ENCODE results near the gene RAB11A. TPM values are rescaled to one million over a fixed set of nuclear protein-coding genes. Genes with fewer than 3 reads are reported as not detected.

RAB11A gene
- total and polyA plus RNA-seq, 9 of the 15 experiments (the other 6 are each of a cell fraction or from before 2014, with no cell fraction given) = 129 to 369 (median 245) TPM

DNA sequence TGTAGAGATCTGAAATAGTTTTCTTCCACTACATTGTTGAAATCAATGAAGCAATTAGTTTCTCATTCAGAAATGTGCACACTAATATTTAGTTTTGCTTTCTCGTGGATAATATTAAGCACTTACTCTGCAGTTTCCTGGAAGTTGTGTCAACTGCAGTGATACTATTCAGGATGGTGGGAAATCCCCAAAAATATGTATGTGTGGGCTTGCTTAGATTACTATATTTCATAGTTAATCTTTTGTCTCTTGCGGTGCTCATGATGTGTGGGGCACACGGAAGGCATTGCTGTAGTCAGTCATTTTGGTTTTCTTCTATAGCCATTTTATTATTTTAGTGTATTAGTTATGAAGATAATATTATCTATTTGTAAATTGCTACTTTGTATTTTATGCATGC lies 19.7 kb downstream of the RAB11A start:
- H3K27ac ChIP-seq (ENCODE audit: extremely low read depth, low read depth, low read length) = no peak overlapping the region
- in situ Hi-C loops (cut with MboI) (no loop called here), intact Hi-C loops (cut with micrococcal nuclease) (no loop called here)
- WGBS (ENCODE audit: insufficient coverage, low coverage, missing lambda C conversion rate) = 89% methylated on average over 3 of the region's 3 CpGs
- peaks cover 3% of the 10 kb centered on the region for H3K9me1 ChIP-seq (ENCODE audit: control insufficient read depth, insufficient read depth, low read length)
- no peaks in the 10 kb centered on the region for H3K9me3 ChIP-seq (replicated peaks; ENCODE audit: control insufficient read depth, insufficient read depth, low read depth, low read length)
- no peak overlapping the region for H3K4me3 ChIP-seq
- DNase-seq (ENCODE audit: extremely low read depth in 1 of 4, low spot score in 3 of 4) (no peak), FAIRE-seq (no peak), ATAC-seq (no peak)
- H3K27me3 ChIP-seq (ENCODE audit: control insufficient read depth in 2 of 2, insufficient read depth in 2 of 2, low read length in 2 of 2) = no peaks in the 10 kb centered on the region
- peaks cover 84% of the 10 kb centered on the region for H3K36me3 ChIP-seq (ENCODE audit: control insufficient read depth, insufficient read depth, low read length)
- TF ChIP-seq POLR2AphosphoS2 (IDR thresholded peaks at IDR 0.05; ENCODE audit: low read length) (no peak), CHD1 (IDR thresholded peaks at IDR 0.05; ENCODE audit: low read length) (no peak), NCOR1 (IDR thresholded peaks at IDR 0.05) (no peak), GABPB1 (CRISPR knock-in tag; IDR thresholded peaks at IDR 0.05) (no peak), RB1 (IDR thresholded peaks at IDR 0.05; ENCODE audit: low read depth) (no peak), ZNF436 (CRISPR knock-in tag; IDR thresholded peaks at IDR 0.05) (no peak), ETV5 (CRISPR knock-in tag; IDR thresholded peaks at IDR 0.05; ENCODE audit: low read depth) (no peak), PCBP2 (IDR thresholded peaks at IDR 0.05; ENCODE audit: low read depth, low read length, poor library complexity, severe bottlenecking) (no peak), ZBTB17 (CRISPR knock-in tag; IDR thresholded peaks at IDR 0.05) (no peak), POLR2H (tag; IDR thresholded peaks at IDR 0.05; ENCODE audit: low read depth) (no peak), ADNP (tag; IDR thresholded peaks at IDR 0.05) (no peak)
- TF ChIP-seq, protein P1, sequence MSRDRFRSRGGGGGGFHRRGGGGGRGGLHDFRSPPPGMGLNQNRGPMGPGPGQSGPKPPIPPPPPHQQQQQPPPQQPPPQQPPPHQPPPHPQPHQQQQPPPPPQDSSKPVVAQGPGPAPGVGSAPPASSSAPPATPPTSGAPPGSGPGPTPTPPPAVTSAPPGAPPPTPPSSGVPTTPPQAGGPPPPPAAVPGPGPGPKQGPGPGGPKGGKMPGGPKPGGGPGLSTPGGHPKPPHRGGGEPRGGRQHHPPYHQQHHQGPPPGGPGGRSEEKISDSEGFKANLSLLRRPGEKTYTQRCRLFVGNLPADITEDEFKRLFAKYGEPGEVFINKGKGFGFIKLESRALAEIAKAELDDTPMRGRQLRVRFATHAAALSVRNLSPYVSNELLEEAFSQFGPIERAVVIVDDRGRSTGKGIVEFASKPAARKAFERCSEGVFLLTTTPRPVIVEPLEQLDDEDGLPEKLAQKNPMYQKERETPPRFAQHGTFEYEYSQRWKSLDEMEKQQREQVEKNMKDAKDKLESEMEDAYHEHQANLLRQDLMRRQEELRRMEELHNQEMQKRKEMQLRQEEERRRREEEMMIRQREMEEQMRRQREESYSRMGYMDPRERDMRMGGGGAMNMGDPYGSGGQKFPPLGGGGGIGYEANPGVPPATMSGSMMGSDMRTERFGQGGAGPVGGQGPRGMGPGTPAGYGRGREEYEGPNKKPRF (IDR thresholded peaks at IDR 0.05; ENCODE audit: low read depth, low read length) = no peak
- TF ChIP-seq, protein P2, sequence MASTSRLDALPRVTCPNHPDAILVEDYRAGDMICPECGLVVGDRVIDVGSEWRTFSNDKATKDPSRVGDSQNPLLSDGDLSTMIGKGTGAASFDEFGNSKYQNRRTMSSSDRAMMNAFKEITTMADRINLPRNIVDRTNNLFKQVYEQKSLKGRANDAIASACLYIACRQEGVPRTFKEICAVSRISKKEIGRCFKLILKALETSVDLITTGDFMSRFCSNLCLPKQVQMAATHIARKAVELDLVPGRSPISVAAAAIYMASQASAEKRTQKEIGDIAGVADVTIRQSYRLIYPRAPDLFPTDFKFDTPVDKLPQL (IDR thresholded peaks at IDR 0.05; ENCODE audit: extremely low read depth, insufficient read length) = no peak
- H3K4me2 ChIP-seq (ENCODE audit: insufficient read depth, low read length) = no peak overlapping the region
- peaks cover 4% of the 10 kb centered on the region; the same call in 2 of the 3 replicates for H3K79me2 ChIP-seq (ENCODE audit: control insufficient read depth, insufficient read depth, low read length)
- H2AFZ ChIP-seq (ENCODE audit: low read depth, low read length) = no peak overlapping the region
- no peak overlapping the region for H3K9ac ChIP-seq (ENCODE audit: insufficient read depth in 1 of 2, low read depth in 2 of 2, low read length in 2 of 2)
- CTCF ChIA-PET (ENCODE audit: low intra/inter-chr PET ratio) = no interaction called here
- POLR2A ChIA-PET = no interaction called here
- H3K4me1 ChIP-seq (replicated peaks in 1 of 2; ENCODE audit: control insufficient read depth in 2 of 2, insufficient read depth in 2 of 2, low read length in 2 of 2) = no peaks in the 10 kb centered on the region; a peak in 1 of 5 replicates
- TSS peak; percentile 16 for BruUV-seq (replicated peaks)
- no peaks in the 10 kb centered on the region; the same call in 1 of the 2 replicates for H4K20me1 ChIP-seq (replicated peaks; ENCODE audit: control insufficient read depth, insufficient read depth, low read length)

Data from K562 (cell line).